Activated CD8-positive, alpha-beta memory T cell treated with anti-CD3 and anti-CD28 coated beads for 36 hours (primary cell): ENCODE results near the gene DNAJC5. TPM values are rescaled to one million over a fixed set of nuclear protein-coding genes. Genes with fewer than 3 reads are reported as not detected.
"Not testable (repeated sequence)": the region's sequence is repeated elsewhere in the genome, so short reads cannot be mapped to it uniquely, and the experiment has no call there.

ENCODE experiments used
- CTCF ChIA-PET: fragments of 350-600 bp; sonication (Branson Sonifier 250); formaldehyde crosslinking; loops from one replicate; lab custom pipeline; 2021; ENCODE audit warnings: antibody characterized with exemption; lab: Charles Lee
- POLR2A ChIA-PET: fragments of 350-600 bp; sonication (Branson Sonifier 250); formaldehyde crosslinking; loops from one replicate; lab custom pipeline; 2021; ENCODE audit warnings: antibody characterized with exemption; lab: Charles Lee
- total RNA-seq, 2 experiments: library from RNA; stranded (reverse); gene quantifications; one replicate each; pipeline ENCODE4 v1.2.3, GENCODE V29; 2021

Gene DNAJC5
- total RNA-seq, 2 experiments from 2014 or later = 40.3 TPM

GRCh38 chr20:63956664-63957003 lies 61.7 kb downstream of the DNAJC5 start:
- POLR2A ChIA-PET = interaction anchor here (0.6 to 1.6 kb wide), 5 partner anchors 12 to 106 kb away, joined by 3 to 6 read pairs (median 4); partner anchors contain the start of genes TCEA2 and TPD52L2
- CTCF ChIA-PET = interaction anchor here (0.6 to 2.0 kb wide), 7 partner anchors 17 to 460 kb away, joined by 3 to 6 read pairs (median 3); partner anchors contain the start of genes PTK6, RTEL1 and TPD52L2

GRCh38 chr20:63957004-63957689 lies 62.2 kb downstream of the DNAJC5 start:
- ChIA-PET CTCF (interaction anchor here (1.2 to 2.0 kb wide), 3 partner anchors 81 to 461 kb away, joined by 3 to 6 read pairs (median 5); partner anchors contain the start of gene TPD52L2), POLR2A (interaction anchor here (0.6 to 1.6 kb wide), 6 partner anchors 11 to 106 kb away, joined by 3 to 6 read pairs (median 4); partner anchors contain the start of genes TCEA2 and TPD52L2)

- CTCF ChIA-PET = interaction anchor here (1.2 to 2.0 kb wide), 2 partner anchors 16 to 80 kb away, joined by 4 to 6 read pairs; no protein-coding TSS in a partner anchor
- POLR2A ChIA-PET = interaction anchor here (0.6 to 1.6 kb wide), 4 partner anchors 10 to 79 kb away, joined by 3 to 5 read pairs (median 4); no protein-coding TSS in a partner anchor
Observed at GRCh38 chr20:63957690-63958441, 62.9 kb downstream of the DNAJC5 start.

GRCh38 chr20:63958471-63958870 lies 63.5 kb downstream of the DNAJC5 start:
- CTCF ChIA-PET = interaction anchor here (1.2 kb wide), 1 partner anchor 15 kb away, joined by 4 read pairs; no protein-coding TSS in a partner anchor
- POLR2A ChIA-PET = no interaction called here

GRCh38 chr20:63958964-63959698 lies 64.2 kb downstream of the DNAJC5 start:
- CTCF ChIA-PET = interaction anchor here (1.2 kb wide), 1 partner anchor 15 kb away, joined by 4 read pairs; no protein-coding TSS in a partner anchor
- POLR2A ChIA-PET = no interaction called here

- CTCF ChIA-PET = interaction anchor here (2.9 kb wide), 1 partner anchor 14 kb away, joined by 7 read pairs; no protein-coding TSS in a partner anchor
Observed at GRCh38 chr20:63959699-63960075, 64.8 kb downstream of the DNAJC5 start.

GRCh38 chr20:63960654-63961621 lies 66.0 kb downstream of the DNAJC5 start:
- POLR2A ChIA-PET = not testable (repeated sequence)
- CTCF ChIA-PET = interaction anchor here (2.9 kb wide), 1 partner anchor 13 kb away, joined by 7 read pairs; no protein-coding TSS in a partner anchor

More at GRCh38 chr20:63959699-63960075, 64.8 kb downstream of the DNAJC5 start:
- POLR2A ChIA-PET = no interaction called here

- CTCF ChIA-PET = interaction anchor here (2.9 kb wide), 1 partner anchor 12 kb away, joined by 7 read pairs; no protein-coding TSS in a partner anchor
- POLR2A ChIA-PET = no interaction called here
Observed at GRCh38 chr20:63961664-63962425, 66.9 kb downstream of the DNAJC5 start.

- ChIA-PET CTCF (interaction anchor here (1.1 to 2.9 kb wide), 2 partner anchors 11 to 97 kb away, joined by 3 to 7 read pairs; no protein-coding TSS in a partner anchor), POLR2A (no interaction called here)
Observed at GRCh38 chr20:63962426-63963347, 67.8 kb downstream of the DNAJC5 start.

- POLR2A ChIA-PET = no interaction called here
- CTCF ChIA-PET = interaction anchor here (1.1 to 1.3 kb wide), 2 partner anchors 10 to 97 kb away, joined by 3 to 4 read pairs; no protein-coding TSS in a partner anchor
Observed at GRCh38 chr20:63963348-63963741, 68.4 kb downstream of the DNAJC5 start.

- ChIA-PET POLR2A (no interaction called here), CTCF (interaction anchor here (1.1 to 1.3 kb wide), 2 partner anchors 10 to 98 kb away, joined by 3 to 4 read pairs; no protein-coding TSS in a partner anchor)
Observed at GRCh38 chr20:63963784-63964301, 68.9 kb downstream of the DNAJC5 start.

- POLR2A ChIA-PET = no interaction called here
- CTCF ChIA-PET = interaction anchor here (1.3 kb wide), 1 partner anchor 9 kb away, joined by 4 read pairs; no protein-coding TSS in a partner anchor
Observed at GRCh38 chr20:63964412-63964811, 69.5 kb downstream of the DNAJC5 start.

GRCh38 chr20:63966172-63966943 lies 71.4 kb downstream of the DNAJC5 start:
- CTCF ChIA-PET = interaction anchor here (0.9 kb wide), 1 partner anchor 101 kb away, joined by 3 read pairs; the partner anchor contains the start of gene TPD52L2
- POLR2A ChIA-PET = no interaction called here

- CTCF ChIA-PET = interaction anchor here (0.6 to 2.2 kb wide), 3 partner anchors 13 to 325 kb away, joined by 3 to 5 read pairs (median 3); partner anchors contain the start of genes SAMD10 and TPD52L2
- POLR2A ChIA-PET = no interaction called here
Observed at GRCh38 chr20:63966944-63967322, 72.0 kb downstream of the DNAJC5 start.
